Measurements from ENCODE around the gene DDX5. TPM values are rescaled to one million over a fixed set of nuclear protein-coding genes. Genes with fewer than 3 reads are reported as not detected.

Gene DDX5
- total RNA-seq, 1 experiment from 2014 or later, result 411 TPM

- no peaks in the 10 kb centered on the region for H3K9me3 ChIP-seq (ENCODE audit: control insufficient read depth, insufficient read depth, low read depth, low read length)
- no peak for TF ChIP-seq TCF7L2 (IDR thresholded peaks at IDR 0.05; ENCODE audit: low read depth, low read length)
- TF ChIP-seq POLR2AphosphoS5 (IDR thresholded peaks at IDR 0.05; ENCODE audit: low read depth, low read length), result no peak
- TF ChIP-seq CTCF (IDR thresholded peaks at IDR 0.05), result no peak
- TF ChIP-seq SIN3A (IDR thresholded peaks at IDR 0.05; ENCODE audit: borderline replicate concordance, insufficient read depth, low read depth, low read length), result no peak
- TF ChIP-seq REST (IDR thresholded peaks at IDR 0.05; ENCODE audit: insufficient read depth in 1 of 2, low read depth in 2 of 2, low read length in 1 of 2), result no peak
- BruUV-seq (replicated peaks), result no TSS peak
- H3K4me3 ChIP-seq (ENCODE audit: low read depth in 2 of 2, low read length in 2 of 2), result no peak overlapping the region
- in situ Hi-C loops (cut with HindIII; ENCODE audit: low pct_unique_long_range_greater_than_20kb, low sequenced_read_pairs) (no loop called here), intact Hi-C loops (cut with micrococcal nuclease; ENCODE audit: unreplicated experiment) (loop anchor here (10.0 kb wide), 1 partner anchor 91 kb away; no protein-coding TSS in a partner anchor)
- ChIA-PET CTCF (no interaction called here), POLR2A (no interaction called here)
- no peak overlapping the region for H3K27ac ChIP-seq (ENCODE audit: low read length)
- H3K27me3 ChIP-seq (ENCODE audit: control insufficient read depth, insufficient read depth, low read length), result no peaks in the 10 kb centered on the region
- no peak for DNase-seq (ENCODE audit: low read depth, low spot score)
- no peak for ATAC-seq
- peaks cover 16% of the 10 kb centered on the region; the same call in 1 of the 2 replicates for H3K36me3 ChIP-seq (ENCODE audit: control insufficient read depth, insufficient read depth, low read length)
- H3K4me1 ChIP-seq (ENCODE audit: control insufficient read depth, insufficient read depth, low read length), result no peaks in the 10 kb centered on the region
Observed at GRCh38 chr17:64554028-64554637, 48.0 kb upstream of the DDX5 start.

- Histone ChIP-seq H3K27me3 (ENCODE audit: control insufficient read depth, insufficient read depth, low read length) (no peaks in the 10 kb centered on the region), H3K27ac (ENCODE audit: low read length) (no peak overlapping the region), H3K9me3 (ENCODE audit: control insufficient read depth, insufficient read depth, low read depth, low read length) (no peaks in the 10 kb centered on the region), H3K4me3 (ENCODE audit: low read depth in 2 of 2, low read length in 2 of 2) (no peak overlapping the region), H3K4me1 (ENCODE audit: control insufficient read depth, insufficient read depth, low read length) (no peaks in the 10 kb centered on the region), H3K36me3 (ENCODE audit: control insufficient read depth, insufficient read depth, low read length) (peaks cover 13% of the 10 kb centered on the region)
- intact Hi-C loops (cut with micrococcal nuclease; ENCODE audit: unreplicated experiment), result loop anchor here (10.0 kb wide), 1 partner anchor 93 kb away; no protein-coding TSS in a partner anchor
- TF ChIP-seq POLR2AphosphoS5 (IDR thresholded peaks at IDR 0.05; ENCODE audit: low read depth, low read length) (no peak), CTCF (IDR thresholded peaks at IDR 0.05) (no peak), SIN3A (IDR thresholded peaks at IDR 0.05; ENCODE audit: borderline replicate concordance, insufficient read depth, low read depth, low read length) (no peak), REST (IDR thresholded peaks at IDR 0.05; ENCODE audit: insufficient read depth in 1 of 2, low read depth in 2 of 2, low read length in 1 of 2) (no peak), TCF7L2 (IDR thresholded peaks at IDR 0.05; ENCODE audit: low read depth, low read length) (no peak)
- in situ Hi-C loops (cut with HindIII; ENCODE audit: low pct_unique_long_range_greater_than_20kb, low sequenced_read_pairs), result no loop called here
- ChIA-PET POLR2A (no interaction called here), CTCF (interaction anchor here (0.6 kb wide), 1 partner anchor 126 kb away, joined by 8 read pairs; no protein-coding TSS in a partner anchor)
- DNase-seq (ENCODE audit: low read depth, low spot score) (no peak), ATAC-seq (no peak)
- no TSS peak for BruUV-seq (replicated peaks)
Observed at GRCh38 chr17:64551461-64551860, 45.4 kb upstream of the DDX5 start.
